ENCODE results near the gene LPIN3. TPM values are rescaled to one million over a fixed set of nuclear protein-coding genes. Genes with fewer than 3 reads are reported as not detected.

LPIN3 gene
- total and polyA plus RNA-seq, 2 of the 4 experiments (the other 2 are of a cell fraction): 2.3 to 8.3 TPM

- Histone ChIP-seq H3K4me3 (ENCODE audit: insufficient read depth, low read depth, low read length) (no peak overlapping the region), H3K23ac (ENCODE audit: low read depth, low read length) (no peak overlapping the region), H4K20me1 (ENCODE audit: insufficient read depth, low read length) (peaks cover 52% of the 10 kb centered on the region), H2BK15ac (ENCODE audit: low read depth, low read length) (no peak overlapping the region), H3K4me1 (ENCODE audit: control insufficient read depth, insufficient read depth, low read length) (peaks cover 17% of the 10 kb centered on the region), H3K27me3 (ENCODE audit: control insufficient read depth, insufficient read depth, low read length) (no peaks in the 10 kb centered on the region), H3K9me1 (ENCODE audit: insufficient read depth, low read length) (peaks cover 28% of the 10 kb centered on the region), H3K14ac (replicated peaks; ENCODE audit: low read depth, low read length) (no peak overlapping the region), H2BK5ac (ENCODE audit: low read depth, low read length, poor library complexity, severe bottlenecking) (no peak overlapping the region), H2AK9ac (replicated peaks; ENCODE audit: low read depth, low read length, poor library complexity) (no peak overlapping the region), H3K36me3 (ENCODE audit: control insufficient read depth, insufficient read depth, low read length) (no peaks in the 10 kb centered on the region), H3K9ac (ENCODE audit: low read depth, low read length) (no peak overlapping the region), H2AFZ (replicated peaks; ENCODE audit: low read length, poor library complexity) (no peak overlapping the region), H3K9me3 (ENCODE audit: control insufficient read depth, insufficient read depth, low read length) (no peaks in the 10 kb centered on the region), H3K79me1 (ENCODE audit: low read depth in 1 of 2, low read length in 2 of 2) (peaks cover 56 to 80% of the 10 kb centered on the region in 2 experiments), H3K4ac (ENCODE audit: low read depth, low read length) (no peak overlapping the region), H3K56ac (ENCODE audit: extremely low read depth, insufficient read depth, low read length) (no peak overlapping the region), H4K5ac (ENCODE audit: low read depth, low read length) (no peak overlapping the region), H2BK20ac (ENCODE audit: low read depth, low read length) (no peak overlapping the region), H3K4me2 (ENCODE audit: low read depth, low read length) (no peak overlapping the region), H2AK5ac (ENCODE audit: low read depth, low read length) (no peak overlapping the region), H3K27ac (ENCODE audit: insufficient read depth, low read length) (no peak overlapping the region), H4K91ac (ENCODE audit: insufficient read depth, low read depth, low read length) (no peak overlapping the region), H4K8ac (ENCODE audit: low read depth in 2 of 2, low read length in 2 of 2) (no peak overlapping the region), H3K18ac (ENCODE audit: low read depth, low read length) (no peak overlapping the region), H2BK120ac (ENCODE audit: low read depth, low read length) (no peak overlapping the region)
- ATAC-seq (ENCODE audit: low read depth) (no peak), DNase-seq (no peak)
- TF ChIP-seq BHLHE40 (IDR thresholded peaks at IDR 0.05; ENCODE audit: low read depth, low read length): no peak
- TF ChIP-seq, protein P1, sequence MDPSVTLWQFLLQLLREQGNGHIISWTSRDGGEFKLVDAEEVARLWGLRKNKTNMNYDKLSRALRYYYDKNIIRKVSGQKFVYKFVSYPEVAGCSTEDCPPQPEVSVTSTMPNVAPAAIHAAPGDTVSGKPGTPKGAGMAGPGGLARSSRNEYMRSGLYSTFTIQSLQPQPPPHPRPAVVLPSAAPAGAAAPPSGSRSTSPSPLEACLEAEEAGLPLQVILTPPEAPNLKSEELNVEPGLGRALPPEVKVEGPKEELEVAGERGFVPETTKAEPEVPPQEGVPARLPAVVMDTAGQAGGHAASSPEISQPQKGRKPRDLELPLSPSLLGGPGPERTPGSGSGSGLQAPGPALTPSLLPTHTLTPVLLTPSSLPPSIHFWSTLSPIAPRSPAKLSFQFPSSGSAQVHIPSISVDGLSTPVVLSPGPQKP (IDR thresholded peaks at IDR 0.05; ENCODE audit: borderline replicate concordance, low read depth, low read length): no peak
- TF ChIP-seq RAD21 (IDR thresholded peaks at IDR 0.05; ENCODE audit: low read length): no peak
- TF ChIP-seq MXI1 (IDR thresholded peaks at IDR 0.05; ENCODE audit: borderline replicate concordance, low read depth, low read length): no peak
- TF ChIP-seq MAZ (IDR thresholded peaks at IDR 0.05; ENCODE audit: borderline replicate concordance, low read depth, low read length): no peak
- no peak for TF ChIP-seq POLR2A (IDR thresholded peaks at IDR 0.05; ENCODE audit: low read depth, low read length)
- TF ChIP-seq RFX5 (IDR thresholded peaks at IDR 0.05; ENCODE audit: low read depth, low read length): no peak
- TF ChIP-seq SMC3 (IDR thresholded peaks at IDR 0.05; ENCODE audit: low read depth, low read length): no peak
- TF ChIP-seq FOS (IDR thresholded peaks at IDR 0.05; ENCODE audit: low read depth, low read length): no peak
- no TSS peak for BruUV-seq (replicated peaks)
- intact Hi-C loops (cut with micrococcal nuclease) (no loop called here), in situ Hi-C loops (cut with MboI; ENCODE audit: low sequenced_read_pairs) (no loop called here), dilution Hi-C loops (cut with HindIII; ENCODE audit: low sequenced_read_pairs, unreplicated experiment) (no loop called here)
- no CpG with 5 or more reads among the region's 5 CpGs for WGBS, 2 experiments (ENCODE audit: extremely low coverage in 2 of 2, insufficient read length in 1 of 2)
- ChIA-PET POLR2A (ENCODE audit: unreplicated experiment) (no interaction called here), CTCF (no interaction called here)
Observed at GRCh38 chr20:41306061-41306727, 34.4 kb upstream of the LPIN3 start.

Measured in IMR-90 (cell line).